Renal cortex interstitium (tissue), 11 donors: ENCODE results near the gene AP1AR. TPM values are rescaled to one million over a fixed set of nuclear protein-coding genes. Genes with fewer than 3 reads are reported as not detected.
"Not testable (repeated sequence)": the region's sequence is repeated elsewhere in the genome, so short reads cannot be mapped to it uniquely, and the experiment has no call there.

Source experiments
- DNase-seq, 11 donors: peaks; one replicate each; pipeline ENCODE4 v3.0.0-alpha.2; 2013; ENCODE audit warnings: low read depth in 9 of 11, low spot score in 4 of 11; ENCODE audit errors: extremely low read depth in 1 of 11
- polyA plus RNA-seq, 3 donors: library from polyadenylated mRNA; unstranded; fragments of 120-200 nt; gene quantifications; one replicate each; pipeline ENCODE4 v1.2.1, GENCODE V29; 2013; ENCODE audit not compliant: insufficient read length in 3 of 3

AP1AR gene
- polyA plus RNA-seq, 3 donors: 31.5 to 39.7 (median 36.3) TPM

GRCh38 chr4:112270640-112271421 is 39.2 kb downstream of the AP1AR start:
- DNase-seq: no peak

GRCh38 chr4:112272292-112272691 is 40.7 kb downstream of the AP1AR start:
- DNase-seq: no peak

- no peak for DNase-seq
These were observed 43.4 kb downstream of the AP1AR start for GRCh38 chr4:112274959-112275358.

GRCh38 chr4:112276113-112276512 is 44.5 kb downstream of the AP1AR start:
- DNase-seq: no peak

- no peak for DNase-seq
These were observed 45.6 kb downstream of the AP1AR start for GRCh38 chr4:112277220-112277619.

GRCh38 chr4:112277705-112278448 is 46.3 kb downstream of the AP1AR start:
- DNase-seq: no peak

GRCh38 chr4:112279025-112279881 is 47.7 kb downstream of the AP1AR start:
- no peak for DNase-seq

- DNase-seq: no peak
These were observed 48.3 kb downstream of the AP1AR start for GRCh38 chr4:112279882-112280315.

GRCh38 chr4:112280386-112281056 is 48.9 kb downstream of the AP1AR start:
- DNase-seq: no peak

GRCh38 chr4:112281895-112282398 is 50.4 kb downstream of the AP1AR start:
- not testable (repeated sequence) for DNase-seq

GRCh38 chr4:112282860-112283667 is 51.5 kb downstream of the AP1AR start:
- DNase-seq: no peak

GRCh38 chr4:112284166-112284565 is 52.6 kb downstream of the AP1AR start:
- DNase-seq: no peak

GRCh38 chr4:112284662-112285411 is 53.2 kb downstream of the AP1AR start:
- peak in 2 of 11 donors; percentile 17 to 19 for DNase-seq

- DNase-seq: no peak
These were observed 55.8 kb downstream of the AP1AR start for GRCh38 chr4:112287258-112287989.

- DNase-seq: no peak
These were observed 56.9 kb downstream of the AP1AR start for GRCh38 chr4:112288455-112288854.

GRCh38 chr4:112289407-112290253 is 58.0 kb downstream of the AP1AR start:
- DNase-seq: no peak
